Activated B cell treated with CpG ODN at 0.5 μM for 24 hours (primary cell): ENCODE results near the gene CHCHD6. TPM values are rescaled to one million over a fixed set of nuclear protein-coding genes. Genes with fewer than 3 reads are reported as not detected.

ENCODE experiments used
- ATAC-seq: fragments of 200-7000 bp; cut with Tn5 transposase; one replicate; pipeline ENCODE4 v1.10.0; 2021; ENCODE audit warnings: low read depth, mild to moderate bottlenecking, moderate library complexity
- CTCF ChIA-PET: fragments of 350-600 bp; sonication (Branson Sonifier 250); formaldehyde crosslinking; loops from one replicate; lab custom pipeline; 2021; ENCODE audit warnings: antibody characterized with exemption; lab: Charles Lee
- POLR2A ChIA-PET: fragments of 350-600 bp; sonication (Branson Sonifier 250); formaldehyde crosslinking; loops from one replicate; lab custom pipeline; 2021; ENCODE audit warnings: antibody characterized with exemption; lab: Charles Lee
- DNase-seq: peaks from one replicate; pipeline ENCODE4 v3.0.0; 2022
- H3K27ac Mint-ChIP-seq: one replicate; pipeline ENCODE4 v1.8.0; 2020; ENCODE audit warnings: mixed read lengths
- H3K27me3 Mint-ChIP-seq: one replicate; pipeline ENCODE4 v1.8.0; 2021; ENCODE audit warnings: mixed read lengths
- H3K36me3 Mint-ChIP-seq: one replicate; pipeline ENCODE4 v1.8.0; 2021; ENCODE audit warnings: low read depth, mixed read lengths
- H3K4me1 Mint-ChIP-seq: one replicate; pipeline ENCODE4 v1.8.0; 2021; ENCODE audit warnings: mixed read lengths
- H3K4me3 Mint-ChIP-seq: one replicate; pipeline ENCODE4 v1.8.0; 2020; ENCODE audit warnings: mild to moderate bottlenecking, mixed read lengths
- H3K9me3 Mint-ChIP-seq: one replicate; pipeline ENCODE4 v1.8.0; 2020; ENCODE audit warnings: mixed read lengths
- intact Hi-C: fragments of 100-400 bp; cut with micrococcal nuclease; formaldehyde crosslinking; loops from one replicate; pipeline ENCODE4 v1.15.1; 2024
- total RNA-seq: library from RNA; stranded (reverse); gene quantifications from 2 replicates; pipeline ENCODE4 v1.2.3, GENCODE V29; 2022
- TF ChIP-seq, protein P1 (sequence below): fragments of 200-600 bp; IDR thresholded peaks from one replicate; pipeline ENCODE4 v1.8.0; 2022; ENCODE audit warnings: antibody characterized with exemption, mild to moderate bottlenecking

CHCHD6 gene
- total RNA-seq, 1 donor from 2014 or later: 10.0 TPM

DNA sequence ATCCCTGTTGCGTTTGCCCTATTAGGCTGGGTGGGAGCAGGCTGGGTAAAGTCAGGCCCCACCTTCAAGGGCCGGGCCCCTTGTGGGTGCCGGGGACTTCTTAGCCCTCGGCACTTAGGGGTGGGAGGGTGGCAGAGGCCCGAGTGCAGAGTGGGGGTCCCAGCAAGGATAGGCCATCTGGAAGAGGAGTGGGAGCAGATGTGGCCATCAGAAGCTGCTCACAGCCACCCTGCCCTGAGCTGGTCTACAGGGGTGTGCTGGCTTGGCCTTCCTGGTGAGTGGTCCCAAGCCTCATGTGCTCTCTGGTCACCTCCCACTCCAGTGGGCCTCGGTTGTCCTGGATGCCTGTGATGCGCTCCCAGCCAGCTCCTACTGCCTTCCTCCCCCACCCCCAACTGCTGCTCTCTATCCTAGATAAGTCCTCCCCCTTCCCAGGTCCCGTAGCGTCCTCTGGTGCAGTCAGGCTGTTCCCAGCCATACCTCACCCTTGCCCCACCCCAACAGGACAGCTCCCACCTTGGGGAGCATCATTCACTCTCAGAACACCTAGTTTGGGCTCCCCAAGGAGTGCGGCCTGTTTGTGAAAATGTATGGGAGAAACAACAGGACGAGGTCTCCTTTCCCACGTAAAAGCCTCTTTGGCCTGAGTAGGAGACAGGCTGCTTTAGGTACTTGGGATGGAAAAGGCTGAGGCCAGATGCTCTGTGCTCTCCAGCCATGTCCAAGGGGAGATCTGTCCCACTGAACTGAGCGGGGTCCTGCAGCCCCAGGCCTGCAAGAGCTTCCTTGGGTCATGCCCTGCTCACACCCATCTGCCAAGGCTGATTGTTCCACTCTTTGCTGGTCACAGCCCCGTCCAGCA is 254.0 kb downstream of the CHCHD6 start:
- DNase-seq (no peak), ATAC-seq (no peak)
- CTCF ChIA-PET: no interaction called here
- TF ChIP-seq, protein P1, sequence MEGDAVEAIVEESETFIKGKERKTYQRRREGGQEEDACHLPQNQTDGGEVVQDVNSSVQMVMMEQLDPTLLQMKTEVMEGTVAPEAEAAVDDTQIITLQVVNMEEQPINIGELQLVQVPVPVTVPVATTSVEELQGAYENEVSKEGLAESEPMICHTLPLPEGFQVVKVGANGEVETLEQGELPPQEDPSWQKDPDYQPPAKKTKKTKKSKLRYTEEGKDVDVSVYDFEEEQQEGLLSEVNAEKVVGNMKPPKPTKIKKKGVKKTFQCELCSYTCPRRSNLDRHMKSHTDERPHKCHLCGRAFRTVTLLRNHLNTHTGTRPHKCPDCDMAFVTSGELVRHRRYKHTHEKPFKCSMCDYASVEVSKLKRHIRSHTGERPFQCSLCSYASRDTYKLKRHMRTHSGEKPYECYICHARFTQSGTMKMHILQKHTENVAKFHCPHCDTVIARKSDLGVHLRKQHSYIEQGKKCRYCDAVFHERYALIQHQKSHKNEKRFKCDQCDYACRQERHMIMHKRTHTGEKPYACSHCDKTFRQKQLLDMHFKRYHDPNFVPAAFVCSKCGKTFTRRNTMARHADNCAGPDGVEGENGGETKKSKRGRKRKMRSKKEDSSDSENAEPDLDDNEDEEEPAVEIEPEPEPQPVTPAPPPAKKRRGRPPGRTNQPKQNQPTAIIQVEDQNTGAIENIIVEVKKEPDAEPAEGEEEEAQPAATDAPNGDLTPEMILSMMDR: no peak
- Mint-ChIP-seq H3K27me3 (no peaks in the 10 kb centered on the region), H3K4me1 (peaks cover 55% of the 10 kb centered on the region), H3K27ac (no peak overlapping the region), H3K4me3 (no peak overlapping the region), H3K36me3 (no peaks in the 10 kb centered on the region), H3K9me3 (no peaks in the 10 kb centered on the region)
- intact Hi-C loops: loop anchor here (10.0 kb wide), 1 partner anchor 103 kb away; no protein-coding TSS in a partner anchor
- POLR2A ChIA-PET: no interaction called here

DNA sequence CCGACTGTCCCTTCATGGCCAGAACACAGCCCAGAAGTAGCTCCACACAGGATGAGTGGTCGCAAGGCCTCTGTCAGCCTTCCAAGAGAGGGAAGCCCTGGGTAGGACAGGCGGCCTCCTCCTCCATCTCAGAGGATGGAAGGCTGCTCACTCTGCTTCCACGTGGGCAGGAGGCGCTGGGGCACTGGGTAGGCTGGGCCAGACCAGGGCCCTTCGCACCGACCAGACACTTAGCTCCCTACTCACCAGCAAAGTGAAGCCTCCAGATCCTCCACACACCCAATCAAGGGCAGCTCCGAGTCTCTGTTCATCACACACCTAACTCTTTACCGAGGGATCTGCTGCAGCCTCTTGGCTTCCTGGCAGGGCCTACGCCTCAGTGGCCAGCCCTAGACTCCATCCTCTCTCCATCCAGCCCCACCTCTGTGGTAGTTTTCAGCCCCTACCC is 254.6 kb downstream of the CHCHD6 start:
- Mint-ChIP-seq H3K4me1 (peaks cover 49% of the 10 kb centered on the region), H3K36me3 (no peaks in the 10 kb centered on the region), H3K4me3 (no peak overlapping the region), H3K27me3 (no peaks in the 10 kb centered on the region), H3K9me3 (no peaks in the 10 kb centered on the region), H3K27ac (no peak overlapping the region)
- intact Hi-C loops: loop anchor here (10.0 kb wide), 1 partner anchor 104 kb away; no protein-coding TSS in a partner anchor
- TF ChIP-seq, protein P1: no peak
- CTCF ChIA-PET: no interaction called here
- DNase-seq (no peak), ATAC-seq (no peak)
- POLR2A ChIA-PET: no interaction called here

DNA sequence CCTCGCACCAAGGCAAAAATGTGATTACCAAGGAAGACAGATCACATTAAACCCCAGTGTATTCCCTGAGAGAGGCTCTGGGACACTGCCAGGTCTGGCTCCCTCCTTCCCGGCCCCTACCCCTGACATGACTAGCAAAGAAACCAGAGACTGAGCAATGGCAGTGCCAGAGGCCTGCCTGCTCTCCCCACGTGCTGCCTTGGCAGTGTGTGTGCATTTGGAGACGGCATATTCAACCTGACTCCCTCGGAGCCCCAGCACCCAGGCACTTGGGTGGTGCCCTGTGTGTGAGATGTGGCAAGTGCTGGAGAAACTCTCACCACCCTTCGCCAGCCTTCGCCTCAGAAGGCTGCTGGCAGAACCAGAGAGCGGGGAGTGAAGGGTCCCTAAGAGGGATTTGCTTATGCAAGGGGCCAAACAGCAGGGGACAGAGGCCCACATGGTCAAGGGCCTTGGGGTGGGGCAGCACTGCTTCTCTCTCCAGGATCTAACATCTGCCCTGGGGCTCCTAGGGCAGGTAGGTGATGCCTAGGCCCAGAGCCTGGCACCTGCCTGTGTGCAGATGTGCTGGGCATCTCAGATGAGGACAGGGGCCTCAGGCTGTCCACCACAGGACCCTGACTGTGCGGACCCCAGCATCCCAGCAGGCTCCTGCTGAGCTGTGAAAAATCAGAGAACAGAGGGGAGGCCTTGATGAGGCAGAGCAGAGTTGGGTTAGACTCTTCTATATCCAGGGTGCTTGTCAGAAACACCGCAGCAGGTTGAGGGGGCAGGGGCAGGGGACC is 255.3 kb downstream of the CHCHD6 start:
- intact Hi-C loops: loop anchor here (10.0 kb wide), 1 partner anchor 105 kb away; no protein-coding TSS in a partner anchor
- Mint-ChIP-seq H3K9me3 (no peaks in the 10 kb centered on the region), H3K27me3 (no peaks in the 10 kb centered on the region), H3K27ac (no peak overlapping the region), H3K4me1 (peaks cover 42% of the 10 kb centered on the region), H3K36me3 (no peaks in the 10 kb centered on the region), H3K4me3 (no peak overlapping the region)
- DNase-seq: no peak
- CTCF ChIA-PET: no interaction called here
- TF ChIP-seq, protein P1: no peak
- ATAC-seq: no peak
- POLR2A ChIA-PET: no interaction called here

DNA sequence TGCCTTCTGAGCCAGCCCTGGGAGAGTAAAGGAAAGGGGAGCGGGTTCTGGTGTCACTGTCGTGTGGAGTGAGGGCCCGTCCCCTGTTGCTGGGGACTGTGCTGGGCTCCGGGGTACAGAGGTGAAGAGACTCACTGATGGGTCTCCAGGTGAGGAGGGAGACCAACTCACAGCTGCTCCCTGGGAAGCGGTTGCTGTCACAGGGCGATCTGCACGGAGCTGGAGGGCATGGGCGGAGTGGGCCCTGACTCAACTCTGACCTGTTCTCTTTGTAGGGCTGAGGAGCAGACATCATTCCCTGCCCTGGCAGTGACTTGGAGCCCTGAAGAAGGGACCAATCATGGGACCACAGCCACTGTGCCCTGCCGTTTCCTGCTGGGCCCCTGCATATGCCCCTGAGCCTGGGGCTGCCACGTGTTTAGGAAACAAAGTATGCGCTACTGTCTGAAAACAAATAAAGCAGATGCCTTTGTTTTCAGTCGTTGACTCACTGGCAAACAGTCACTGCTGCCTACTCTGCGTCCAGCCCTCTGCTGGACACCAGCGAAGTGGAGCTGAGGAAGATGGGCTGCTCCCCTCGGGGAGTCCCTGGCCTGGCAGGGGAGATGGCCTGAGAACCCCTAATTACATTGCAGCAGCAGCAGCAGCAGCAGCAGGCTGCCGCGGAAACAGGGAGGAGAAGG is 256.0 kb downstream of the CHCHD6 start:
- no peak for DNase-seq
- CTCF ChIA-PET: interaction anchor here (1.4 to 1.8 kb wide), 3 partner anchors 14 to 22 kb away, joined by 5 to 7 read pairs (median 7); partner anchors contain the start of gene PLXNA1
- peaks cover 35% of the 10 kb centered on the region for H3K4me1 Mint-ChIP-seq
- H3K27me3 Mint-ChIP-seq: no peaks in the 10 kb centered on the region
- no peaks in the 10 kb centered on the region for H3K36me3 Mint-ChIP-seq
- peak overlapping the region; percentile 37 for H3K27ac Mint-ChIP-seq
- ATAC-seq: no peak
- POLR2A ChIA-PET: no interaction called here
- H3K4me3 Mint-ChIP-seq: no peak overlapping the region
- TF ChIP-seq, protein P1: no peak
- H3K9me3 Mint-ChIP-seq: no peaks in the 10 kb centered on the region
- intact Hi-C loops: loop anchor here (10.0 kb wide), 1 partner anchor 105 kb away; no protein-coding TSS in a partner anchor
